HepG2 (cell line): ENCODE measurements around the gene JAK1. TPM values are rescaled to one million over a fixed set of nuclear protein-coding genes. Genes with fewer than 3 reads are reported as not detected.

Source experiments
- ATF6 ChIP-seq: sonication (generic); formaldehyde crosslinking; conservative IDR thresholded peaks from 2 replicates; pipeline ENCODE4 v1.4.0; 2020; ENCODE audit warnings: missing genetic modification reagents
- CEBPG ChIP-seq: IDR thresholded peaks from 2 replicates; pipeline ENCODE4 v1.6.1; 2016
- DBP ChIP-seq: sonication (generic); formaldehyde crosslinking; IDR thresholded peaks from 2 replicates; pipeline ENCODE4 v1.4.0; 2020; ENCODE audit warnings: missing genetic modification reagents; ENCODE audit errors: not compliant biosample characterization
- DPF2 ChIP-seq: sonication (generic); formaldehyde crosslinking; IDR thresholded peaks from 2 replicates; pipeline ENCODE4 v1.4.0; 2020; ENCODE audit warnings: mild to moderate bottlenecking, low read depth, missing genetic modification reagents, borderline replicate concordance
- FLYWCH1 ChIP-seq: sonication (generic); formaldehyde crosslinking; IDR thresholded peaks from 2 replicates; pipeline ENCODE4 v1.8.1; 2023; ENCODE audit warnings: mild to moderate bottlenecking, missing genetic modification reagents
- FOXO1 ChIP-seq: sonication (generic); formaldehyde crosslinking; IDR thresholded peaks from 2 replicates; pipeline ENCODE4 v1.4.0; 2020; ENCODE audit warnings: missing genetic modification reagents
- GATAD2A ChIP-seq: IDR thresholded peaks from 2 replicates; pipeline ENCODE4 v1.6.1; 2016
- GTF2F1 ChIP-seq: fragments of 150-350 bp; IDR thresholded peaks from 2 replicates; pipeline ENCODE4 v1.6.1; 2014; ENCODE audit warnings: low read length
- IKZF1 ChIP-seq: fragments of 450-650 bp; IDR thresholded peaks from 2 replicates; pipeline ENCODE4 v1.7.1; 2016
- IKZF5 ChIP-seq: IDR thresholded peaks from 2 replicates; pipeline ENCODE4 v1.6.1; 2018; ENCODE audit warnings: missing genetic modification reagents, mild to moderate bottlenecking, missing compliant biosample characterization
- MAFK ChIP-seq, 2 experiments: IDR thresholded peaks in 1 of 2; conservative IDR thresholded peaks in 1 of 2; 2 replicates each; pipeline ENCODE4 v1.6.1; 2011; ENCODE audit warnings: improper control_type of control experiment in 2 of 2, low read length in 2 of 2
- MXD1 ChIP-seq: sonication (generic); formaldehyde crosslinking; IDR thresholded peaks from 2 replicates; pipeline ENCODE4 v1.4.0; 2020; ENCODE audit warnings: mild to moderate bottlenecking, missing genetic modification reagents
- NFKB2 ChIP-seq: sonication (generic); formaldehyde crosslinking; IDR thresholded peaks from 2 replicates; pipeline ENCODE4 v1.4.0; 2020; ENCODE audit warnings: missing genetic modification reagents, borderline replicate concordance
- PHF8 ChIP-seq: sonication (generic); formaldehyde crosslinking; IDR thresholded peaks from 2 replicates; pipeline ENCODE4 v1.5.0; 2020; ENCODE audit warnings: missing genetic modification reagents
- TCF7 ChIP-seq: sonication (generic); IDR thresholded peaks from 2 replicates; pipeline ENCODE4 v1.6.1; 2016; ENCODE audit warnings: antibody characterized with exemption, low read depth
- YY1 ChIP-seq: IDR thresholded peaks from 2 replicates; pipeline ENCODE4 v1.6.1; 2011; ENCODE audit warnings: low read length, low read depth, moderate library complexity, mild to moderate bottlenecking; ENCODE audit not compliant: insufficient read depth, insufficient replicate concordance
- ZNF773 ChIP-seq: sonication (generic); formaldehyde crosslinking; IDR thresholded peaks from 2 replicates; pipeline ENCODE4 v1.4.0; 2020; ENCODE audit warnings: missing genetic modification reagents, borderline replicate concordance
- ZNF878 ChIP-seq: sonication (generic); formaldehyde crosslinking; IDR thresholded peaks from 2 replicates; pipeline ENCODE4 v1.8.1; 2023; ENCODE audit warnings: mild to moderate bottlenecking, missing genetic modification reagents, moderate library complexity
- polyA plus RNA-seq, 8 experiments: library from polyadenylated mRNA; depleted of rRNA in 3 of 8; stranded (reverse) in 7 of 8; unstranded in 1 of 8; fragments of >200 nt; fragmentation: Illumina TruSeq in 4 of 8; extraction: Trizol in 4 of 8; gene quantifications; 2 replicates each; pipeline versions ENCODE4 v1.2.1 to v1.2.3, GENCODE V29; 2011 to 2016; ENCODE audit warnings: low read depth in 4 of 8, missing spikeins in 1 of 8, mixed read lengths in 1 of 8; ENCODE audit not compliant: insufficient read depth in 1 of 8
- total RNA-seq, 5 experiments: library from RNA; depleted of rRNA; stranded (reverse); fragments of >200 nt; fragmentation: Illumina TruSeq; extraction: Trizol; gene quantifications; 2 replicates each; pipeline ENCODE4 v1.2.3, GENCODE V29; 2016; ENCODE audit warnings: low read depth in 1 of 5
- TF ChIP-seq, protein P1 (sequence below): IDR thresholded peaks from 2 replicates; pipeline ENCODE4 v1.4.0; 2020; ENCODE audit warnings: mild to moderate bottlenecking, missing genetic modification reagents
- TF ChIP-seq, protein P2 (sequence below): sonication (generic); formaldehyde crosslinking; IDR thresholded peaks from 2 replicates; pipeline ENCODE4 v1.5.0; 2020; ENCODE audit warnings: missing genetic modification reagents, mild to moderate bottlenecking, borderline replicate concordance

The JAK1 gene
- total and polyA plus RNA-seq, 2 of the 13 experiments (the other 11 are each of a cell fraction or from before 2014, with no cell fraction given), result 23.9 to 42.4 TPM

GRCh38 chr1:64934115-64934877 lies 32.1 kb downstream of the JAK1 start (continued):
- TF ChIP-seq, protein P1, sequence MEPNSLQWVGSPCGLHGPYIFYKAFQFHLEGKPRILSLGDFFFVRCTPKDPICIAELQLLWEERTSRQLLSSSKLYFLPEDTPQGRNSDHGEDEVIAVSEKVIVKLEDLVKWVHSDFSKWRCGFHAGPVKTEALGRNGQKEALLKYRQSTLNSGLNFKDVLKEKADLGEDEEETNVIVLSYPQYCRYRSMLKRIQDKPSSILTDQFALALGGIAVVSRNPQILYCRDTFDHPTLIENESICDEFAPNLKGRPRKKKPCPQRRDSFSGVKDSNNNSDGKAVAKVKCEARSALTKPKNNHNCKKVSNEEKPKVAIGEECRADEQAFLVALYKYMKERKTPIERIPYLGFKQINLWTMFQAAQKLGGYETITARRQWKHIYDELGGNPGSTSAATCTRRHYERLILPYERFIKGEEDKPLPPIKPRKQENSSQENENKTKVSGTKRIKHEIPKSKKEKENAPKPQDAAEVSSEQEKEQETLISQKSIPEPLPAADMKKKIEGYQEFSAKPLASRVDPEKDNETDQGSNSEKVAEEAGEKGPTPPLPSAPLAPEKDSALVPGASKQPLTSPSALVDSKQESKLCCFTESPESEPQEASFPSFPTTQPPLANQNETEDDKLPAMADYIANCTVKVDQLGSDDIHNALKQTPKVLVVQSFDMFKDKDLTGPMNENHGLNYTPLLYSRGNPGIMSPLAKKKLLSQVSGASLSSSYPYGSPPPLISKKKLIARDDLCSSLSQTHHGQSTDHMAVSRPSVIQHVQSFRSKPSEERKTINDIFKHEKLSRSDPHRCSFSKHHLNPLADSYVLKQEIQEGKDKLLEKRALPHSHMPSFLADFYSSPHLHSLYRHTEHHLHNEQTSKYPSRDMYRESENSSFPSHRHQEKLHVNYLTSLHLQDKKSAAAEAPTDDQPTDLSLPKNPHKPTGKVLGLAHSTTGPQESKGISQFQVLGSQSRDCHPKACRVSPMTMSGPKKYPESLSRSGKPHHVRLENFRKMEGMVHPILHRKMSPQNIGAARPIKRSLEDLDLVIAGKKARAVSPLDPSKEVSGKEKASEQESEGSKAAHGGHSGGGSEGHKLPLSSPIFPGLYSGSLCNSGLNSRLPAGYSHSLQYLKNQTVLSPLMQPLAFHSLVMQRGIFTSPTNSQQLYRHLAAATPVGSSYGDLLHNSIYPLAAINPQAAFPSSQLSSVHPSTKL (CRISPR knock-in tag), result peak; percentile 46; the same call in 1 of the 2 replicates
- TF ChIP-seq ZNF773 (CRISPR knock-in tag) (no peak), FOXO1 (no peak), IKZF1 (no peak), ATF6 (CRISPR knock-in tag) (no peak), NFKB2 (CRISPR knock-in tag) (no peak), GTF2F1 (no peak), YY1 (peak; percentile 47), TCF7 (no peak), ZNF878 (CRISPR knock-in tag) (peak; percentile 96; the same call in 1 of the 2 replicates), DPF2 (CRISPR knock-in tag) (0 out of 2 replicates have a peak, but pooled peaks have one; percentile 32), FLYWCH1 (no peak), DBP (no peak), GATAD2A (peak; percentile 63), MXD1 (CRISPR knock-in tag) (no peak), CEBPG (peak; percentile 52; the same call in 1 of the 2 replicates), IKZF5 (CRISPR knock-in tag) (0 out of 2 replicates have a peak, but pooled peaks have one; percentile 36), MAFK (conservative IDR thresholded peaks at IDR 0.05 in 1 of 2, IDR thresholded peaks at IDR 0.05 in 1 of 2; ENCODE audit: low read length in 2 of 2) (no peak), PHF8 (CRISPR knock-in tag) (no peak)
- TF ChIP-seq, protein P2, sequence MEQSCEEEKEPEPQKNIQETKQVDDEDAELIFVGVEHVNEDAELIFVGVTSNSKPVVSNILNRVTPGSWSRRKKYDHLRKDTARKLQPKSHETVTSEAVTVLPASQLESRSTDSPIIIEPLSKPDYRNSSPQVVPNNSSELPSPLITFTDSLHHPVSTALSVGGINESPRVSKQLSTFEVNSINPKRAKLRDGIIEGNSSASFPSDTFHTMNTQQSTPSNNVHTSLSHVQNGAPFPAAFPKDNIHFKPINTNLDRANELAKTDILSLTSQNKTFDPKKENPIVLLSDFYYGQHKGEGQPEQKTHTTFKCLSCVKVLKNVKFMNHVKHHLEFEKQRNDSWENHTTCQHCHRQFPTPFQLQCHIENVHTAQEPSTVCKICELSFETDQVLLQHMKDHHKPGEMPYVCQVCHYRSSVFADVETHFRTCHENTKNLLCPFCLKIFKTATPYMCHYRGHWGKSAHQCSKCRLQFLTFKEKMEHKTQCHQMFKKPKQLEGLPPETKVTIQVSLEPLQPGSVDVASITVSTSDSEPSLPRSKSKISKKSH (CRISPR knock-in tag), result no peak
